ENCODE measurements around the gene STX1A. TPM values are rescaled to one million over a fixed set of nuclear protein-coding genes. Genes with fewer than 3 reads are reported as not detected.

STX1A gene
- total RNA-seq, 2 donors from 2014 or later = 7.0 to 7.2 TPM

DNA sequence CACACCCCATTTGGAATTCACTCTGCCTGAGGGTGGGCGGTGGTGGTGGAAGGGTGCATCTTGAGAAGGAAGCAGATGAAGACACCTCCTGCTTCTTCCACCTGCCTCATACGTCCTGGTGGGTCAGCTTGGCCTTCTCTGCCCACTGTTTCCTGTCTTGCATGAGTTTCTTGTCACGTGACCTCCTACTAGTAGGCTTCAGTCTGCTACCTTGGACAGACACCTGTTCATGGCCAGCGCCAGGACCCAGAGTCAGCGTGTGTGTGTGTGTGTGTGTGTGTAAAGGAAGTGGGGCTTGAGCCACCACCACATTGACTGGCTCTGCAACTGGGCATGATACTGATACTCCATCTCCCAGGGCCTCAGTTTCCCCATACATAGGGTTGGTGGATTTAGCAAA, 68.9 kb downstream of the STX1A start:
- Histone ChIP-seq H3K9ac (ENCODE audit: low read depth in 2 of 2, low read length in 2 of 2) (no peak overlapping the region), H3K4me3 (no peak overlapping the region), H3K36me3 (no peaks in the 10 kb centered on the region), H3K4me1 (no peaks in the 10 kb centered on the region), H3K27ac (no peak overlapping the region), H3K9me3 (no peaks in the 10 kb centered on the region), H3K27me3 (peaks cover 3% of the 10 kb centered on the region)
- no peak for DNase-seq
- no peak for TF ChIP-seq CTCF (IDR thresholded peaks at IDR 0.05)
- intact Hi-C loops (cut with DNase I) = no loop called here

DNA sequence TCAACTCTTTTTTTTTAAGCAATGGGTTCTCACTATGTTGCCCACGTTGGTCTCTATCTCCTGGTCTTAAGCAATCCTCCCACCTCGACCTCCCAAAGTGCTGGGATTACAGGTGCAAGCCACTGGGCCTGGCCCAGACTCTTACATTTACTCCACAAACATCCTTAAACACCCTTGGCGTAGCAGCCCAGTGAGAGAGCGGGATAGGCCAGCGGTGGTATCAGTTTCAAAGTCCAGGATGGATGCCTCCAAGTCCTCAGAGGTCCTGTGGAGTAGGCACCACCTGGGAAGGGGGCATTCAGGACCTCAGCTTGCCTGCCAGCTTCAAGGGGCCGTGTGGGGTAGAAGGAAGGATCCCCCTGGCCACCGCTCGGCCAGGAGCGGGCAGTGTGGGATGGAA, 69.9 kb downstream of the STX1A start:
- DNase-seq = no peak
- H3K9me3 ChIP-seq = no peaks in the 10 kb centered on the region
- no peak for TF ChIP-seq CTCF (IDR thresholded peaks at IDR 0.05)
- H3K27ac ChIP-seq = no peak overlapping the region
- H3K27me3 ChIP-seq = peaks cover 3% of the 10 kb centered on the region
- H3K4me3 ChIP-seq = no peak overlapping the region
- H3K9ac ChIP-seq (ENCODE audit: low read depth in 2 of 2, low read length in 2 of 2) = no peak overlapping the region
- H3K36me3 ChIP-seq = no peaks in the 10 kb centered on the region
- intact Hi-C loops (cut with DNase I) = no loop called here
- H3K4me1 ChIP-seq = no peaks in the 10 kb centered on the region

Small RNA genes within 50 kb of the gene (microRNA-seq; reads per million reads assigned to microRNA genes)
- not detected for gene MIR4284

Other genes starting within 250 kb of the STX1A start
- gene BAZ1B, start 197.4 kb downstream of the STX1A start, total RNA-seq = 10 to 100 TPM; 43.9 to 58.4 TPM
- gene BCL7B, start 162.0 kb downstream of the STX1A start, total RNA-seq = 10 to 100 TPM; 53.8 to 56.8 TPM
- gene TBL2, start 141.1 kb downstream of the STX1A start, total RNA-seq = 10 to 100 TPM; 36.5 to 50.2 TPM
- gene MLXIPL, start 95.1 kb downstream of the STX1A start, total RNA-seq = 10 to 100 TPM in 1 of 2 donors, 1 to 10 TPM in 1; 9.5 to 15.7 TPM
- 1 to 10 TPM in 1 of 2 donors, under 1 TPM in 1; 0.62 to 2.0 TPM for gene VPS37D, start 51.8 kb downstream of the STX1A start, total RNA-seq
- 10 to 100 TPM in 1 of 2 donors, 1 to 10 TPM in 1; 9.7 to 15.1 TPM for gene DNAJC30, start 36.2 kb downstream of the STX1A start, total RNA-seq
- 10 to 100 TPM; 46.4 to 79.5 TPM for gene BUD23, start 36.1 kb downstream of the STX1A start, total RNA-seq
- 100 to 1,000 TPM; 109 to 123 TPM for gene ABHD11, start 19.1 kb upstream of the STX1A start, total RNA-seq
- gene CLDN3, start 50.6 kb upstream of the STX1A start, total RNA-seq = 100 to 1,000 TPM; 599 to 634 TPM
- 100 to 1,000 TPM; 568 to 932 TPM for gene CLDN4, start 111.3 kb upstream of the STX1A start, total RNA-seq
- 1 to 10 TPM; 4.0 to 7.4 TPM for gene METTL27, start 122.8 kb upstream of the STX1A start, total RNA-seq
- not detected for gene TMEM270, start 141.5 kb upstream of the STX1A start, total RNA-seq

Data from colonic mucosa (tissue), 4 donors.